Measurements from ENCODE around the gene PRKCSH. TPM values are rescaled to one million over a fixed set of nuclear protein-coding genes. Genes with fewer than 3 reads are reported as not detected.

PRKCSH gene, protein sequence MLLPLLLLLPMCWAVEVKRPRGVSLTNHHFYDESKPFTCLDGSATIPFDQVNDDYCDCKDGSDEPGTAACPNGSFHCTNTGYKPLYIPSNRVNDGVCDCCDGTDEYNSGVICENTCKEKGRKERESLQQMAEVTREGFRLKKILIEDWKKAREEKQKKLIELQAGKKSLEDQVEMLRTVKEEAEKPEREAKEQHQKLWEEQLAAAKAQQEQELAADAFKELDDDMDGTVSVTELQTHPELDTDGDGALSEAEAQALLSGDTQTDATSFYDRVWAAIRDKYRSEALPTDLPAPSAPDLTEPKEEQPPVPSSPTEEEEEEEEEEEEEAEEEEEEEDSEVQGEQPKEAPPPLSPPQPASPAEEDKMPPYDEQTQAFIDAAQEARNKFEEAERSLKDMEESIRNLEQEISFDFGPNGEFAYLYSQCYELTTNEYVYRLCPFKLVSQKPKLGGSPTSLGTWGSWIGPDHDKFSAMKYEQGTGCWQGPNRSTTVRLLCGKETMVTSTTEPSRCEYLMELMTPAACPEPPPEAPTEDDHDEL
- polyA plus RNA-seq (2013, experiment 1 of 2), result 199 TPM
- 201 TPM for polyA plus RNA-seq (2013, experiment 2 of 2)

DNA sequence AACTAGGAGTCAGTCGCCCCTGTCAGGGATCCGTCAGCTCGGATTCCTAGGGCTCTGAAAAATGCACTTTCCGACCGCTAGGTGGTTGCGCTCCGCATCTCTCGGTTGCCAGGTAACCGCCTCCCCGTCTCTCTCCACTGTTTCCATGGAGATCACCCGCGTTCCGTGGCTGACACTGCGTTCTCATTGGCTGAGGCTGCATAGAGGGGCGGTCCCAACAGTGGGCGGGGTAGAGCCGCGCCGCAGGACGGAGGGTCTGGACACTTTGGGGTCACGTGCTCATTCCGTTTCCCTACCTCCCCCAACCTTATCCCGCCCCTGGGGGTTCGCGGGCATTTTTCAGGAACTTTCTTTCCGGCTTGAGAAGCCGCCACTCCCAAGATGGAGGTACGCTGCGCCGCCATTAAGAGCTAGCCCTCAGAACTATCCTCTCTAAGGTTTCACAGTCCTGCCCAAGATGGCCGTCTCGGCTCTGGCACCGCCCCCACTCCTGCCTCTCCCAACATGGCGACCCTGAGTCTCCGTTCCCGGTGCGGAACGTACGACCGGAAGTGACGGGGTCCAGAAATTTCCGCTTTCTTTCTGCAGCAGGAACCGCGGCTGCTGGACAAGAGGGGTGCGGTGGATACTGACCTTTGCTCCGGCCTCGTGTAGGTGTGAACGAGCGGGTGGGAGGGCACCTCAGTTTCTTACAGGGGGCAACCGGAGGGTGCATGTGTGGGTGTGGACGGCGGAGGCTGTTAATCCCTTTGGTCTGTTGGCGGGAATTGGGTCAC is at the start of gene PRKCSH, which contains the start of gene ODAD3:
PRKCSH (plus strand) TSS at position 579 of the 776 bp plus-strand sequence. CDS start 483 bp downstream, outside the sequence.
ODAD3 (minus strand) TSS at position 65 of the 776 bp plus-strand sequence. CDS start 105 bp downstream, outside the sequence.
- H3K27ac ChIP-seq (replicated peaks; ENCODE audit: low read length), result peak within 1 kb of the TSS; percentile 81
- WGBS, 2 donors (ENCODE audit: extremely low coverage in 2 of 2, insufficient read length in 2 of 2, insufficient replicate concordance in 1 of 2), result no CpG with 5 or more reads among the region's 53 CpGs

GRCh38 chr19:11387162-11388034 is 48.0 kb upstream of the PRKCSH start:
- no peak overlapping the region for H2BK5ac ChIP-seq (ENCODE audit: low read length)
- H2BK15ac ChIP-seq (ENCODE audit: low read length), result no peak overlapping the region
- no peak overlapping the region for H2AK5ac ChIP-seq (ENCODE audit: low read depth, low read length)
- no peak overlapping the region for H3K27ac ChIP-seq (replicated peaks; ENCODE audit: low read length)
- H3K36me3 ChIP-seq (replicated peaks in 1 of 2; ENCODE audit: control insufficient read depth in 2 of 2, insufficient read depth in 2 of 2, low read length in 2 of 2), result no peaks in the 10 kb centered on the region
- no peak overlapping the region for H3K18ac ChIP-seq (ENCODE audit: low read length)
- H4K91ac ChIP-seq (ENCODE audit: low read depth, low read length, poor library complexity), result no peak overlapping the region
- H2BK120ac ChIP-seq (ENCODE audit: low read depth, low read length), result no peak overlapping the region
- H3K27me3 ChIP-seq (ENCODE audit: control insufficient read depth in 3 of 3, insufficient read depth in 3 of 3, low read depth in 1 of 3, low read length in 3 of 3), result peaks cover 8 to 17% (median 8%) of the 10 kb centered on the region in 3 experiments
- no peak overlapping the region for H3K4ac ChIP-seq (ENCODE audit: low read length)
- no peak overlapping the region for H4K8ac ChIP-seq (ENCODE audit: low read depth, low read length)
- no peak overlapping the region for H3K4me2 ChIP-seq (ENCODE audit: insufficient read depth, low read length, poor library complexity, severe bottlenecking)
- no peak overlapping the region for H3K14ac ChIP-seq (ENCODE audit: low read length)
- H3K79me1 ChIP-seq (ENCODE audit: low read depth, low read length), result no peaks in the 10 kb centered on the region
- peaks cover 1 to 7% of the 10 kb centered on the region in 2 donors for H3K4me1 ChIP-seq (ENCODE audit: control insufficient read depth in 2 of 2, insufficient read depth in 1 of 2, low read depth in 1 of 2, low read length in 2 of 2)
- H3K9me3 ChIP-seq (replicated peaks in 1 of 2; ENCODE audit: control insufficient read depth in 2 of 2, insufficient read depth in 1 of 2, low read depth in 1 of 2, low read length in 2 of 2), result peaks cover 3 to 4% of the 10 kb centered on the region in 2 donors
- H2AFZ ChIP-seq (ENCODE audit: low read length), result no peak overlapping the region
- no peak for DNase-seq (ENCODE audit: low spot score)
- H3K23ac ChIP-seq (ENCODE audit: low read depth, low read length, poor library complexity), result no peak overlapping the region
- WGBS, 2 donors (ENCODE audit: extremely low coverage in 2 of 2, insufficient read length in 2 of 2, insufficient replicate concordance in 1 of 2), result no CpG with 5 or more reads among the region's 19 CpGs
- H3K9ac ChIP-seq (ENCODE audit: low read depth, low read length, poor library complexity), result no peak overlapping the region
- no peak overlapping the region for H2BK12ac ChIP-seq (ENCODE audit: low read length)
- H3K4me3 ChIP-seq (ENCODE audit: low read length in 2 of 2), result no peak overlapping the region

More for the DNA sequence above, at the start of gene PRKCSH, which contains the start of gene ODAD3:
- Histone ChIP-seq H4K91ac (ENCODE audit: low read depth, low read length, poor library complexity) (no peak within 1 kb of the TSS), H2AK5ac (ENCODE audit: low read depth, low read length) (peak within 1 kb of the TSS; percentile 72), H3K4ac (ENCODE audit: low read length) (no peak within 1 kb of the TSS), H2BK12ac (ENCODE audit: low read length) (no peak within 1 kb of the TSS), H2BK120ac (ENCODE audit: low read depth, low read length) (no peak within 1 kb of the TSS), H4K8ac (ENCODE audit: low read depth, low read length) (no peak within 1 kb of the TSS), H3K36me3 (replicated peaks in 1 of 2; ENCODE audit: control insufficient read depth in 2 of 2, insufficient read depth in 2 of 2, low read length in 2 of 2) (peaks cover 22 to 39% of the 10 kb centered on the region in 2 donors), H3K9me3 (replicated peaks in 1 of 2; ENCODE audit: control insufficient read depth in 2 of 2, insufficient read depth in 1 of 2, low read depth in 1 of 2, low read length in 2 of 2) (no peaks in the 10 kb centered on the region), H3K27me3 (ENCODE audit: control insufficient read depth in 3 of 3, insufficient read depth in 3 of 3, low read depth in 1 of 3, low read length in 3 of 3) (no peaks in the 10 kb centered on the region), H2BK15ac (ENCODE audit: low read length) (peak within 1 kb of the TSS; percentile 97), H3K18ac (ENCODE audit: low read length) (peak within 1 kb of the TSS; percentile 90), H3K4me1 (ENCODE audit: control insufficient read depth in 2 of 2, insufficient read depth in 1 of 2, low read depth in 1 of 2, low read length in 2 of 2) (peaks cover 10% of the 10 kb centered on the region in 2 donors), H2BK5ac (ENCODE audit: low read length) (peak within 1 kb of the TSS; percentile 55), H3K14ac (ENCODE audit: low read length) (peak within 1 kb of the TSS; percentile 75), H3K79me1 (ENCODE audit: low read depth, low read length) (peaks cover 12% of the 10 kb centered on the region), H3K9ac (ENCODE audit: low read depth, low read length, poor library complexity) (peak within 1 kb of the TSS; percentile 94), H3K4me2 (ENCODE audit: insufficient read depth, low read length, poor library complexity, severe bottlenecking) (peak within 1 kb of the TSS; percentile 91), H3K23ac (ENCODE audit: low read depth, low read length, poor library complexity) (peak within 1 kb of the TSS; percentile 87), H2AFZ (ENCODE audit: low read length) (peak within 1 kb of the TSS; percentile 89), H3K4me3 (ENCODE audit: low read length in 2 of 2) (peak within 1 kb of the TSS; percentile 74 to 94)
- DNase-seq (ENCODE audit: low spot score), result peak; percentile 99

- H3K18ac ChIP-seq (ENCODE audit: low read length), result no peak overlapping the region
- WGBS, 2 donors (ENCODE audit: extremely low coverage in 2 of 2, insufficient read length in 2 of 2, insufficient replicate concordance in 1 of 2), result no CpG with 5 or more reads among the region's 2 CpGs
These were observed 45.1 kb upstream of the PRKCSH start for GRCh38 chr19:11390359-11390758.

More at GRCh38 chr19:11390359-11390758, 45.1 kb upstream of the PRKCSH start:
- H3K9me3 ChIP-seq (replicated peaks in 1 of 2; ENCODE audit: control insufficient read depth in 2 of 2, insufficient read depth in 1 of 2, low read depth in 1 of 2, low read length in 2 of 2), result peaks cover 1 to 4% of the 10 kb centered on the region in 2 donors
- H2AFZ ChIP-seq (ENCODE audit: low read length), result no peak overlapping the region
- no peak overlapping the region for H3K14ac ChIP-seq (ENCODE audit: low read length)
- H3K79me1 ChIP-seq (ENCODE audit: low read depth, low read length), result no peaks in the 10 kb centered on the region
- H3K36me3 ChIP-seq (replicated peaks in 1 of 2; ENCODE audit: control insufficient read depth in 2 of 2, insufficient read depth in 2 of 2, low read length in 2 of 2), result no peaks in the 10 kb centered on the region
- no peak overlapping the region for H3K4me3 ChIP-seq (ENCODE audit: low read length in 2 of 2)
- no peak overlapping the region for H3K4me2 ChIP-seq (ENCODE audit: insufficient read depth, low read length, poor library complexity, severe bottlenecking)
- no peak overlapping the region for H3K23ac ChIP-seq (ENCODE audit: low read depth, low read length, poor library complexity)
- H3K4ac ChIP-seq (ENCODE audit: low read length), result no peak overlapping the region
- DNase-seq (ENCODE audit: low spot score), result no peak
- no peak overlapping the region for H3K9ac ChIP-seq (ENCODE audit: low read depth, low read length, poor library complexity)
- H2BK15ac ChIP-seq (ENCODE audit: low read length), result no peak overlapping the region
- H4K8ac ChIP-seq (ENCODE audit: low read depth, low read length), result no peak overlapping the region
- no peaks in the 10 kb centered on the region for H3K27me3 ChIP-seq (ENCODE audit: control insufficient read depth in 3 of 3, insufficient read depth in 3 of 3, low read depth in 1 of 3, low read length in 3 of 3)
- H2AK5ac ChIP-seq (ENCODE audit: low read depth, low read length), result no peak overlapping the region
- no peak overlapping the region for H4K91ac ChIP-seq (ENCODE audit: low read depth, low read length, poor library complexity)
- H2BK120ac ChIP-seq (ENCODE audit: low read depth, low read length), result no peak overlapping the region
- no peak overlapping the region for H3K27ac ChIP-seq (replicated peaks; ENCODE audit: low read length)
- H2BK12ac ChIP-seq (ENCODE audit: low read length), result no peak overlapping the region
- H2BK5ac ChIP-seq (ENCODE audit: low read length), result no peak overlapping the region
- H3K4me1 ChIP-seq (ENCODE audit: control insufficient read depth in 2 of 2, insufficient read depth in 1 of 2, low read depth in 1 of 2, low read length in 2 of 2), result no peaks in the 10 kb centered on the region
